Uterus (tissue), 2 donors: Measurements from ENCODE around the gene ARHGEF11.

Experiments
- POLR2A ChIP-seq, 2 donors: fragments of 450-650 bp; IDR thresholded peaks; one replicate each; pipeline ENCODE4 v1.6.1; 2016; ENCODE audit warnings: antibody characterized with exemption in 2 of 2, mild to moderate bottlenecking in 1 of 2, moderate library complexity in 1 of 2
- TF ChIP-seq, protein P1 (sequence below), 4 experiments: fragments of 200-600 bp in 2 of 4; fragments of 450-650 bp in 2 of 4; sonication (generic) in 2 of 4; IDR thresholded peaks; one replicate each; pipeline ENCODE4 v1.5.1; 2016 to 2019; ENCODE audit warnings: antibody characterized with exemption in 4 of 4, mild to moderate bottlenecking in 2 of 4, moderate library complexity in 1 of 4

DNA sequence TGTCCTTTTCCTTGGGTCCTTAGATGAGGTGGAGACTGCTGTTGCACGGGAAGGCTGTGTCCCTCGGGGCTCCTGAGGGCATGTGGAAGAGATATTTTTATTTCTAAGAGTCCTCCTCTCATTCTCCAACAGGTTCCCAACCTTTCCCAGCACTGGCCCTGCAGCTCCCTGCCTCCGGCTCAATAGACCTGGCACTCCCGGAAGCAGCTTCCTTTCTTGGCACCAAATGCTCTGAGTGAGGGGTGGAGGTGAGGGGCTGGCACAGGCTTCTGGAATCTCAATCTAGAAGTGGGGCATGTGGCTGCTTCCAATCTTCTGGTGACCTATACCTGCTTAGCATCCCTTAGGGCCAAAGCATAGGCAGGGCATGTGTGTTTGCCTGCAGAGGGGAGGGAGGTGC, 49.5 kb upstream of the ARHGEF11 start:
- TF ChIP-seq, protein P1, sequence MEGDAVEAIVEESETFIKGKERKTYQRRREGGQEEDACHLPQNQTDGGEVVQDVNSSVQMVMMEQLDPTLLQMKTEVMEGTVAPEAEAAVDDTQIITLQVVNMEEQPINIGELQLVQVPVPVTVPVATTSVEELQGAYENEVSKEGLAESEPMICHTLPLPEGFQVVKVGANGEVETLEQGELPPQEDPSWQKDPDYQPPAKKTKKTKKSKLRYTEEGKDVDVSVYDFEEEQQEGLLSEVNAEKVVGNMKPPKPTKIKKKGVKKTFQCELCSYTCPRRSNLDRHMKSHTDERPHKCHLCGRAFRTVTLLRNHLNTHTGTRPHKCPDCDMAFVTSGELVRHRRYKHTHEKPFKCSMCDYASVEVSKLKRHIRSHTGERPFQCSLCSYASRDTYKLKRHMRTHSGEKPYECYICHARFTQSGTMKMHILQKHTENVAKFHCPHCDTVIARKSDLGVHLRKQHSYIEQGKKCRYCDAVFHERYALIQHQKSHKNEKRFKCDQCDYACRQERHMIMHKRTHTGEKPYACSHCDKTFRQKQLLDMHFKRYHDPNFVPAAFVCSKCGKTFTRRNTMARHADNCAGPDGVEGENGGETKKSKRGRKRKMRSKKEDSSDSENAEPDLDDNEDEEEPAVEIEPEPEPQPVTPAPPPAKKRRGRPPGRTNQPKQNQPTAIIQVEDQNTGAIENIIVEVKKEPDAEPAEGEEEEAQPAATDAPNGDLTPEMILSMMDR (IDR thresholded peaks at IDR 0.05), result no peak
- TF ChIP-seq POLR2A (IDR thresholded peaks at IDR 0.05), result no peak
